ENCODE data around the gene DNER.

GRCh38 chr2:229445019-229445418 lies 269.3 kb downstream of the DNER start:
- TF ChIP-seq POLR2A (IDR thresholded peaks at IDR 0.05) = no peak
- TF ChIP-seq, protein P1, sequence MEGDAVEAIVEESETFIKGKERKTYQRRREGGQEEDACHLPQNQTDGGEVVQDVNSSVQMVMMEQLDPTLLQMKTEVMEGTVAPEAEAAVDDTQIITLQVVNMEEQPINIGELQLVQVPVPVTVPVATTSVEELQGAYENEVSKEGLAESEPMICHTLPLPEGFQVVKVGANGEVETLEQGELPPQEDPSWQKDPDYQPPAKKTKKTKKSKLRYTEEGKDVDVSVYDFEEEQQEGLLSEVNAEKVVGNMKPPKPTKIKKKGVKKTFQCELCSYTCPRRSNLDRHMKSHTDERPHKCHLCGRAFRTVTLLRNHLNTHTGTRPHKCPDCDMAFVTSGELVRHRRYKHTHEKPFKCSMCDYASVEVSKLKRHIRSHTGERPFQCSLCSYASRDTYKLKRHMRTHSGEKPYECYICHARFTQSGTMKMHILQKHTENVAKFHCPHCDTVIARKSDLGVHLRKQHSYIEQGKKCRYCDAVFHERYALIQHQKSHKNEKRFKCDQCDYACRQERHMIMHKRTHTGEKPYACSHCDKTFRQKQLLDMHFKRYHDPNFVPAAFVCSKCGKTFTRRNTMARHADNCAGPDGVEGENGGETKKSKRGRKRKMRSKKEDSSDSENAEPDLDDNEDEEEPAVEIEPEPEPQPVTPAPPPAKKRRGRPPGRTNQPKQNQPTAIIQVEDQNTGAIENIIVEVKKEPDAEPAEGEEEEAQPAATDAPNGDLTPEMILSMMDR (IDR thresholded peaks at IDR 0.05) = no peak

All from breast epithelium (tissue), 3 donors.